GM12873 (cell line): ENCODE results near the gene LDLRAD4.

Source experiments
- TF ChIP-seq, protein P1 (sequence below): IDR thresholded peaks from 2 replicates; pipeline ENCODE4 v1.5.1; 2012; ENCODE audit warnings: low read depth, mild to moderate bottlenecking, moderate library complexity, low read length, control low read depth; ENCODE audit not compliant: insufficient read depth; ENCODE audit errors: missing control alignments

The LDLRAD4 gene

DNA sequence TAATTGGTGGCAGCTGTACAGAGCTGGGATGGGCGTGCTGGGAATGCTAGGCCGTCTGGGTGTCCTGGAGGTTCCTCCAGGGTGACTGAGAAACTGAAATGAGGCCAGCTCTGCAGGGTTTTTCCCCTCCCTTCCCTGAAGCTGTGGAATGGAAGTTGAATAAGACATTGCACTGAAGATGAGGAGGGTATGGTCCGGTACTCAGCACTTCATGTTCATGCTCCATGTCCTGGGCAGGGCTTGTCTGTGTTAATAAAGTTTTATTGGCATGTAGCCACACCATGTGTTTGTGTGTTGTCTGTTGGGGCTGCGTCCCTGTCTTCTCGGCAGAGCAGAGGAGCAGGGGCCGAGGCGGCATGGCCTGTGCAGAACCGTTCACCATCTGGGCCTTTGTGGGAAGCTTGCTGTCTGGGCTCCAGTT, 154.0 kb downstream of the LDLRAD4 start:
- TF ChIP-seq, protein P1, sequence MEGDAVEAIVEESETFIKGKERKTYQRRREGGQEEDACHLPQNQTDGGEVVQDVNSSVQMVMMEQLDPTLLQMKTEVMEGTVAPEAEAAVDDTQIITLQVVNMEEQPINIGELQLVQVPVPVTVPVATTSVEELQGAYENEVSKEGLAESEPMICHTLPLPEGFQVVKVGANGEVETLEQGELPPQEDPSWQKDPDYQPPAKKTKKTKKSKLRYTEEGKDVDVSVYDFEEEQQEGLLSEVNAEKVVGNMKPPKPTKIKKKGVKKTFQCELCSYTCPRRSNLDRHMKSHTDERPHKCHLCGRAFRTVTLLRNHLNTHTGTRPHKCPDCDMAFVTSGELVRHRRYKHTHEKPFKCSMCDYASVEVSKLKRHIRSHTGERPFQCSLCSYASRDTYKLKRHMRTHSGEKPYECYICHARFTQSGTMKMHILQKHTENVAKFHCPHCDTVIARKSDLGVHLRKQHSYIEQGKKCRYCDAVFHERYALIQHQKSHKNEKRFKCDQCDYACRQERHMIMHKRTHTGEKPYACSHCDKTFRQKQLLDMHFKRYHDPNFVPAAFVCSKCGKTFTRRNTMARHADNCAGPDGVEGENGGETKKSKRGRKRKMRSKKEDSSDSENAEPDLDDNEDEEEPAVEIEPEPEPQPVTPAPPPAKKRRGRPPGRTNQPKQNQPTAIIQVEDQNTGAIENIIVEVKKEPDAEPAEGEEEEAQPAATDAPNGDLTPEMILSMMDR: no peak

DNA sequence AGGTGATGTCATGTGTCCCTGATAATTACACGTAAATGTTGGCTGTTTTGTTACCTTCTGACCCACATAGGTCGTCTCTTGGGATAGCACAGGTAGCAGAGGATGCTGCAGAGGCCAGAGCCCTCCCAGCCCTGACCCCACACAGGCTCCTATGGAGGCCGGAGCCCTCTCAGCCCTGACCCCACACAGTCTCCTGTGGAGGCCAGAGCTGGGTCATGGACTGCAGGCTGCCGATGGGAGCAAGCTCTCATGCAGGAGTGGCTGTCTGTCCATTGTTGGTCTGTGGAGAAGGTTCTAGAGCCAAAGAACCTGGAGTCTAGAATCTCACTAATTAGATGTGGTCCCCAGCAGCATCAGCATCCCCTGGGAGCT, 155.5 kb downstream of the LDLRAD4 start:
- TF ChIP-seq, protein P1: no peak

- TF ChIP-seq, protein P1: no peak
Measured at GRCh38 chr18:13374468-13375301, 156.1 kb downstream of the LDLRAD4 start.

DNA sequence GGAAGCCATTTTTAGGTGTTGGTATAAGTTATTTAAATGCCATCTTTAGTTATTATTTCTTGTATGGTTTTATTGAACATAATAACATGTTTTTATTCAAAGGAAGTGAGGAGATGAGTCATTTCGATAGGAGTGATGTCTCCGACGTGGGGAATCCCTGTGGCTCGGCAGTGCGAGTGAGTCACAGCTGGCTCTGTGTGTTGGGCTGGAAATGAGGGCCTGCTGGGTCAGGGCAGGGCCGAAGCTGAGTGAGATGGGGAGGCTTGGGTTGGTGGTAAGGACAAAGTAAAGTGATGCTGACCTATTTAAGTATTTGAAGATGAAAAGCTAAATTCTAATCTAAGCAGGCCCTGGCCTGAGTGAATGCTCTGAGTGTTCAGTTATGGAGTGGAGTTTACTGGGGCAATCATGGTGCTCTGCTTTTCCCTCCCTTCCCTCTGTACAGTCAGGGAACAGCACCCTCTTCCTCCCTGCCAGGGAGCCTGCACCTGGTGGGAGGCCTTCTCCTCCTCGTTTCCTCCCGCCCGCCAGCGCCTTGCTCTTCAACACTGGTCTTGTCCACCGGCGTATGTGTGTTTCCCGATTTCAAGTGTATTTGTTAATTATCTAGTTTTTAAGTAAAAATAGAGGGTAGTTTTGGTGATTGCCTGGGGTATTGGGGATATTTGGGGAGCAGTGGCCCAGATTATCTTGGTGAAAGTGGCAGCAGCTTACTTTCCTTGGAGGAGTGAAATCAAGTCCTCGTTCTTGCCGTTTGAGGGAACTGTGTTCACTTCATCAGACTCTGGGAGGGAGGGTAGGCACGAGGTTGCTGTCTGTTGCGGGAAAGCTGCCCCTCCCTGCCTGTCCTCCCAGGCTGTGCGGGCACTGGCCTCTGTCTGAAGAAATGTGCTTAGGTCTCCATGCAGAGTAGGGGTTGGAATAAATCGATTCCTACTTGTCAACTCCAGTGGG, 157.0 kb downstream of the LDLRAD4 start:
- TF ChIP-seq, protein P1: no peak

- TF ChIP-seq, protein P1: no peak
Measured at GRCh38 chr18:13376298-13376840, 157.8 kb downstream of the LDLRAD4 start.

- TF ChIP-seq, protein P1: no peak
Measured at GRCh38 chr18:13376841-13377351, 158.3 kb downstream of the LDLRAD4 start.
